HG03342 (cell line): Measurements from ENCODE around the gene LMF1.
"Not testable (repeated sequence)": the region's sequence is repeated elsewhere in the genome, so short reads cannot be mapped to it uniquely, and the experiment has no call there.

ENCODE experiments used
- ATAC-seq: cut with Tn5 transposase; IDR thresholded peaks from one replicate; pipeline ENCODE4 v1.9.1; 2021; ENCODE audit warnings: mild to moderate bottlenecking, moderate library complexity; ENCODE audit not compliant: unreplicated experiment

Gene LMF1

GRCh38 chr16:973366-973765 is 2.6 kb upstream of the LMF1 start:
- no peak for ATAC-seq

- ATAC-seq: no peak
Observed at GRCh38 chr16:972316-973002, 1.7 kb upstream of the LMF1 start.

- ATAC-seq: no peak
Observed at GRCh38 chr16:971981-972315, 1.2 kb upstream of the LMF1 start.

GRCh38 chr16:971582-971905 is 760 bp upstream of the LMF1 start:
- no peak for ATAC-seq

- peak; percentile 29 for ATAC-seq
Observed at GRCh38 chr16:970386-970765, 408 bp downstream of the LMF1 start.

GRCh38 chr16:969508-970385 is 1.0 kb downstream of the LMF1 start:
- ATAC-seq: no peak

GRCh38 chr16:968620-969019 is 2.2 kb downstream of the LMF1 start:
- no peak for ATAC-seq

- no peak for ATAC-seq
Observed at GRCh38 chr16:967546-968295, 3.1 kb downstream of the LMF1 start.

GRCh38 chr16:967077-967541 is 3.7 kb downstream of the LMF1 start:
- no peak for ATAC-seq

- ATAC-seq: no peak
Observed at GRCh38 chr16:966505-966904, 4.3 kb downstream of the LMF1 start.

- ATAC-seq: no peak
Observed at GRCh38 chr16:966035-966434, 4.7 kb downstream of the LMF1 start.

GRCh38 chr16:965487-965886 is 5.3 kb downstream of the LMF1 start:
- ATAC-seq: no peak

GRCh38 chr16:965036-965395 is 5.8 kb downstream of the LMF1 start:
- no peak for ATAC-seq

- ATAC-seq: no peak
Observed at GRCh38 chr16:964356-965035, 6.3 kb downstream of the LMF1 start.

- ATAC-seq: no peak
Observed at GRCh38 chr16:963913-964312, 6.9 kb downstream of the LMF1 start.

- ATAC-seq: no peak
Observed at GRCh38 chr16:962901-963814, 7.6 kb downstream of the LMF1 start.

GRCh38 chr16:962366-962765 is 8.4 kb downstream of the LMF1 start:
- no peak for ATAC-seq

GRCh38 chr16:959232-960040 is 11.3 kb downstream of the LMF1 start:
- no peak for ATAC-seq

GRCh38 chr16:955766-956165 is 15.0 kb downstream of the LMF1 start:
- not testable (repeated sequence) for ATAC-seq
